Measurements from ENCODE around the gene GRID2.

The GRID2 gene

DNA sequence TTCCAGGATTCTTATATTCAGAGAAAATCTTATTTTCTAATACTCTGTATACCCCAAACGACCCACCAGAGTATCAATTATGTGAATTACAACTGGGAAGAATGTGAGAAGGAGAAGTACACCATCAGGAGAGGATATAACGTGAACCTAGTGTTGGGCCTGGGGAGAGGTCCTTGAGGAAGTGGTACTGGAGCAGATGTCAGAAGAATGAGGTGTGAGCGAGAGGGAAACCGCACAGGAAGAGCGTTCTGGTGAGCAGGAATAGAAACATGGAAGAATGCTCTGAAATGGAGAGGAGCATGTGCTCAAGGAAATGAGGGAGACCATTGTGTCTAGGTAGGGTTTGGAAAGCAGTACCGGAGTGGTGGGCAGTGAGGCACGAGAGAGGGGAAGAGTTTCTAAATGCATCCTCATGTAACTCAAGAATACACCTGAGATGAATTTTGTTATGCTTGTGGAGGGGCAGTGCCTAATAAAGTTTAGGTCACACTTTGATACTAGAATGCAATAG, 151.6 kb downstream of the GRID2 start:
- TF ChIP-seq CTCF (IDR thresholded peaks at IDR 0.05): no peak

DNA sequence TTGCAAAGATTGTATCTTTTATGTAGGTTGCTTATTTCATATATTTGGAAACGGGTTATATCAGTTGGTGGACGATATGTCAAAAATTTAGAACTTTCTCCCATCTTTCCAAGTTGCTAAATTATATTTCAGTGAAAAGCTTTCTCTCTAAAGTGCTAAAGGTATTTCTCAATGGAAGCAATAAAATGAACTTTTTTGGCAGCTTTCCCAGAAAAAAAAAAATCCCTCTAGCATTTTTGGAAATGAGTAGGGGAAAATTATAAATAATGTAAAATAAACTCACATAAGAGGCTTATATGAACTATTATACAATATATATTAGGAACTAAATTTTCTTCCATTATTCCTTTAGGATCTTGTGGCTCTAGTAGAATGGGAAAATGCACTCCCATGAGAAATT, 152.2 kb downstream of the GRID2 start:
- no peak for TF ChIP-seq CTCF (IDR thresholded peaks at IDR 0.05)

GRCh38 chr4:92461732-92462131, 158.0 kb downstream of the GRID2 start:
- no peak for TF ChIP-seq CTCF (IDR thresholded peaks at IDR 0.05)

DNA sequence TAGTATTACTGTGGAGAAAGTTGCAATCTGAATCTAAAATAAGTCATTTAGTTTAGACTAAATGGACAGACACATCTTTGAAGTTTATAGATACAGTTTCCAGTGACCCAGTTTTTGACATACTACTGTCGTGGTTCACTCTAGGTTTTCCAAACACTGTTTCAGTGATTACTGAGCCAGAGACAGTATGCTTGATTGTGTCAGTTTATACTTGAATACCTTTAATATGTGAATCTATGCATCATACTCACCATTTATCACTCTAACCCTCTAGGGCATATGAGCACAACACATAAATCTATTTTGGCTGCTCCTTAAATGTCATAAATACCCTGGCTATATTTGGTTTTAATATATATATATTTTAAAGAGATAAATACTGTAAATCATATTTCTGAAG, 173.5 kb downstream of the GRID2 start:
- no peak for TF ChIP-seq CTCF (IDR thresholded peaks at IDR 0.05)

- no peak for TF ChIP-seq CTCF (IDR thresholded peaks at IDR 0.05)
Observed at GRCh38 chr4:92483341-92483740, 179.6 kb downstream of the GRID2 start.

- TF ChIP-seq CTCF (IDR thresholded peaks at IDR 0.05): no peak
Observed at GRCh38 chr4:92488496-92488895, 184.7 kb downstream of the GRID2 start.

GRCh38 chr4:92497141-92497540, 193.4 kb downstream of the GRID2 start:
- no peak for TF ChIP-seq CTCF (IDR thresholded peaks at IDR 0.05)

DNA sequence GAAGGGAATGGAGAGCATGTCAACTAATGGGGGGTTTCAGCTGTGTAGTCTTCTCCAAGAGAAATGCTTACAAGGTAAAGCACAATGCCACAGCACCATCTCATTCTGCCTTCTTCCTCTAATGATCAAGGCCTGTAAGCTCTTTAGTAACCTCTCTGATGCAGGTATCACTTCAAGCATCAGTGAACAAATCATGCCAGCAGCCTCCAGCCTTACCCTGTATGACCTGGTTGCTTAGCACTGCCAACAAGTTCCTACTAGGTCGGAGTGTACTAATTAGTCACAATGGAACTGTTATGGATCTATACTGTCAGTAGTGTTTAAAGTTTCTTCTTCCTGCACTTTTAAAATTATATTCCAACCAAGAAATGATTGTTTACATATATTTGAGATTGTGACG, 197.7 kb downstream of the GRID2 start:
- TF ChIP-seq CTCF (IDR thresholded peaks at IDR 0.05): no peak

All from LNCAP (cell line).